NB4 (cell line): ENCODE results near the gene NREP.

Source experiments
- MYC ChIP-seq: IDR thresholded peaks from 2 replicates; pipeline ENCODE4 v1.6.1; 2011; ENCODE audit warnings: low read depth, low read length
- POLR2A ChIP-seq: IDR thresholded peaks from 2 replicates; pipeline ENCODE4 v1.6.1; 2011; ENCODE audit warnings: mild to moderate bottlenecking; ENCODE audit not compliant: insufficient read length; ENCODE audit errors: extremely low read depth
- TF ChIP-seq, protein P1 (sequence below): IDR thresholded peaks from one replicate; pipeline ENCODE4 v1.5.1; 2012; ENCODE audit warnings: low read depth, low read length
- TF ChIP-seq, protein P2 (sequence below): IDR thresholded peaks from 2 replicates; pipeline ENCODE4 v1.6.1; 2011; ENCODE audit warnings: low read depth, low read length

DNA sequence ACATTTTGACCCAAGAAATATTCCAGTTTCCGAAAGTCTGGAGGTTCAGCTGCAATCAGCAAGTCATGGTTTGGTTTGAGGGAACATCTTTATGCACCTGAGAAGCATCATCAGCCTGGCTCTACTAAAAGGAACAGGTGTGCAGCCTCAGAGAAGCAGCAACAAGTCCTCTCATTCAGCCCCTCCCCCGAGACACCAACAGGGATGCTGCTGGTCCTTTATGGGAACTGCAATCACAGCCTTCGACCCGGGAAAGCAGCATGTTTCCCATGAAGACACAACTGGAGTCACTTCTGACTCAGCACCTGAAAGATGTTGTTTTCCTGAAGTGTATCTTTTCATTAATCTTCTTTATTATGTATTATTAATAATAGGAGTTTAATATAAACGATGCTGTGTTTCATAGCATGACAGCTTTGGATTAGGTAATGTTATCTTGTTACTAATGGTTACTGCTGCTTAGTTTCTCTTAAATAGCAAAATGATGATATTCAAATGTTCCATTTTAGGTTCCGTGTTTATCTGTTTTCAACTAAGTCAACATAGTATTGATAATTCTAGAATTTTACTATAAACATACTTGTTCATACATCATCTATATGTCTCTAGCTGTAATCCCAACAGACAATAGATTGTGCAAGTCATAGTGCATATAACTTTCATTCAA lies 15.6 kb upstream of the NREP start:
- TF ChIP-seq, protein P1, sequence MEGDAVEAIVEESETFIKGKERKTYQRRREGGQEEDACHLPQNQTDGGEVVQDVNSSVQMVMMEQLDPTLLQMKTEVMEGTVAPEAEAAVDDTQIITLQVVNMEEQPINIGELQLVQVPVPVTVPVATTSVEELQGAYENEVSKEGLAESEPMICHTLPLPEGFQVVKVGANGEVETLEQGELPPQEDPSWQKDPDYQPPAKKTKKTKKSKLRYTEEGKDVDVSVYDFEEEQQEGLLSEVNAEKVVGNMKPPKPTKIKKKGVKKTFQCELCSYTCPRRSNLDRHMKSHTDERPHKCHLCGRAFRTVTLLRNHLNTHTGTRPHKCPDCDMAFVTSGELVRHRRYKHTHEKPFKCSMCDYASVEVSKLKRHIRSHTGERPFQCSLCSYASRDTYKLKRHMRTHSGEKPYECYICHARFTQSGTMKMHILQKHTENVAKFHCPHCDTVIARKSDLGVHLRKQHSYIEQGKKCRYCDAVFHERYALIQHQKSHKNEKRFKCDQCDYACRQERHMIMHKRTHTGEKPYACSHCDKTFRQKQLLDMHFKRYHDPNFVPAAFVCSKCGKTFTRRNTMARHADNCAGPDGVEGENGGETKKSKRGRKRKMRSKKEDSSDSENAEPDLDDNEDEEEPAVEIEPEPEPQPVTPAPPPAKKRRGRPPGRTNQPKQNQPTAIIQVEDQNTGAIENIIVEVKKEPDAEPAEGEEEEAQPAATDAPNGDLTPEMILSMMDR: no peak
- TF ChIP-seq POLR2A: no peak
- TF ChIP-seq, protein P2, sequence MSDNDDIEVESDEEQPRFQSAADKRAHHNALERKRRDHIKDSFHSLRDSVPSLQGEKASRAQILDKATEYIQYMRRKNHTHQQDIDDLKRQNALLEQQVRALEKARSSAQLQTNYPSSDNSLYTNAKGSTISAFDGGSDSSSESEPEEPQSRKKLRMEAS: no peak
- TF ChIP-seq MYC: no peak
